NCI-H1105 treated with DMSO at 0.1 percent for 48 hours (cell line): ENCODE results near the gene PDGFRB.

ENCODE experiments used
- DNase-seq: peaks from one replicate; lab custom pipeline; 2025; lab: John Stamatoyannopoulos, UW

The PDGFRB gene

GRCh38 chr5:150155258-150156026 lies at the start of gene PDGFRB:
PDGFRB (minus strand) TSS chr5:150155845; CDS start chr5:150137047, 18,798 bp downstream.
- DNase-seq = no peak

- DNase-seq = no peak
Measured at GRCh38 chr5:150204590-150204960, 48.9 kb upstream of the PDGFRB start.

- no peak for DNase-seq
Measured at GRCh38 chr5:150203832-150204589, 48.4 kb upstream of the PDGFRB start.

- DNase-seq = no peak
Measured at GRCh38 chr5:150202501-150202900, 46.9 kb upstream of the PDGFRB start.

- no peak for DNase-seq
Measured at GRCh38 chr5:150197476-150197875, 41.8 kb upstream of the PDGFRB start.

GRCh38 chr5:150196986-150197385 lies 41.3 kb upstream of the PDGFRB start:
- DNase-seq = no peak

- DNase-seq = no peak
Measured at GRCh38 chr5:150196514-150196913, 40.9 kb upstream of the PDGFRB start.

GRCh38 chr5:150195736-150196485 lies 40.3 kb upstream of the PDGFRB start:
- no peak for DNase-seq

GRCh38 chr5:150192462-150192861 lies 36.8 kb upstream of the PDGFRB start:
- DNase-seq = no peak

- DNase-seq = no peak
Measured at GRCh38 chr5:150190987-150191386, 35.3 kb upstream of the PDGFRB start.

- DNase-seq = no peak
Measured at GRCh38 chr5:150190503-150190979, 34.9 kb upstream of the PDGFRB start.

GRCh38 chr5:150189728-150190502 lies 34.3 kb upstream of the PDGFRB start, which contains the start of gene SLC6A7:
SLC6A7 (plus strand) TSS chr5:150190062; CDS start chr5:150190328, 266 bp downstream.
- DNase-seq = no peak

GRCh38 chr5:150189326-150189725 lies 33.7 kb upstream of the PDGFRB start:
- no peak for DNase-seq

GRCh38 chr5:150188146-150188842 lies 32.6 kb upstream of the PDGFRB start:
- DNase-seq = no peak

- DNase-seq = no peak
Measured at GRCh38 chr5:150186897-150187296, 31.3 kb upstream of the PDGFRB start.

GRCh38 chr5:150186137-150186536 lies 30.5 kb upstream of the PDGFRB start:
- DNase-seq = no peak

- no peak for DNase-seq
Measured at GRCh38 chr5:150184990-150185912, 29.6 kb upstream of the PDGFRB start.

GRCh38 chr5:150184006-150184405 lies 28.4 kb upstream of the PDGFRB start:
- DNase-seq = no peak

- no peak for DNase-seq
Measured at GRCh38 chr5:150183436-150183835, 27.8 kb upstream of the PDGFRB start.

GRCh38 chr5:150182774-150183173 lies 27.1 kb upstream of the PDGFRB start:
- DNase-seq = no peak
